HG02798 (cell line): Measurements from ENCODE around the gene RHPN2.
"Not testable (repeated sequence)": the region's sequence is repeated elsewhere in the genome, so short reads cannot be mapped to it uniquely, and the experiment has no call there.

Experiments
- ATAC-seq: cut with Tn5 transposase; IDR thresholded peaks from one replicate; pipeline ENCODE4 v1.9.1; 2021; ENCODE audit warnings: mild to moderate bottlenecking; ENCODE audit not compliant: unreplicated experiment, poor library complexity

Gene RHPN2

GRCh38 chr19:33067121-33067520 is 2.4 kb upstream of the RHPN2 start:
- ATAC-seq = no peak

- no peak for ATAC-seq
These were observed 1.9 kb upstream of the RHPN2 start for GRCh38 chr19:33066543-33066942.

- ATAC-seq = peak; percentile 47
These were observed 263 bp downstream of the RHPN2 start for GRCh38 chr19:33064458-33064791.

GRCh38 chr19:33063753-33064457 is 783 bp downstream of the RHPN2 start:
- no peak for ATAC-seq

- no peak for ATAC-seq
These were observed 1.3 kb downstream of the RHPN2 start for GRCh38 chr19:33063356-33063752.

GRCh38 chr19:33062902-33063301 is 1.8 kb downstream of the RHPN2 start:
- no peak for ATAC-seq

- no peak for ATAC-seq
These were observed 4.1 kb downstream of the RHPN2 start for GRCh38 chr19:33060586-33060985.

GRCh38 chr19:33055718-33056117 is 9.0 kb downstream of the RHPN2 start:
- ATAC-seq = no peak

GRCh38 chr19:33054623-33055022 is 10.1 kb downstream of the RHPN2 start:
- no peak for ATAC-seq

GRCh38 chr19:33052352-33052972 is 12.2 kb downstream of the RHPN2 start:
- ATAC-seq = no peak

- no peak for ATAC-seq
These were observed 14.6 kb downstream of the RHPN2 start for GRCh38 chr19:33050110-33050509.

GRCh38 chr19:33048806-33049676 is 15.6 kb downstream of the RHPN2 start:
- ATAC-seq = no peak

GRCh38 chr19:33047422-33047821 is 17.3 kb downstream of the RHPN2 start:
- ATAC-seq = no peak

- not testable (repeated sequence) for ATAC-seq
These were observed 22.9 kb downstream of the RHPN2 start for GRCh38 chr19:33041828-33042160.

GRCh38 chr19:33040994-33041827 is 23.5 kb downstream of the RHPN2 start:
- ATAC-seq = no peak

- ATAC-seq = no peak
These were observed 24.9 kb downstream of the RHPN2 start for GRCh38 chr19:33039815-33040214.

- no peak for ATAC-seq
These were observed 25.5 kb downstream of the RHPN2 start for GRCh38 chr19:33039108-33039599.

- ATAC-seq = not testable (repeated sequence)
These were observed 27.3 kb downstream of the RHPN2 start for GRCh38 chr19:33037168-33038025.

GRCh38 chr19:33036370-33037167 is 28.1 kb downstream of the RHPN2 start:
- not testable (repeated sequence) for ATAC-seq
